Colonic mucosa (tissue), 4 donors: ENCODE results near the gene DBH. TPM values are rescaled to one million over a fixed set of nuclear protein-coding genes. Genes with fewer than 3 reads are reported as not detected.

Source experiments
- DNase-seq: peaks from one replicate; pipeline ENCODE4 v3.0.0-alpha.2; 2020
- H3K27ac ChIP-seq: fragments of 200-600 bp; one replicate; pipeline ENCODE4 v1.8.0; 2021
- H3K27me3 ChIP-seq: fragments of 200-600 bp; one replicate; pipeline ENCODE4 v1.8.0; 2021
- H3K36me3 ChIP-seq: fragments of 200-600 bp; one replicate; pipeline ENCODE4 v1.8.0; 2021
- H3K4me1 ChIP-seq: fragments of 200-600 bp; one replicate; pipeline ENCODE4 v1.8.0; 2021; ENCODE audit warnings: mild to moderate bottlenecking
- H3K4me3 ChIP-seq: fragments of 200-600 bp; one replicate; pipeline ENCODE4 v1.8.0; 2021
- H3K9ac ChIP-seq, 2 donors: one replicate each; pipeline ENCODE4 v1.7.0; 2013; ENCODE audit warnings: control low read depth in 2 of 2, low read depth in 2 of 2, low read length in 2 of 2
- H3K9me3 ChIP-seq: fragments of 200-600 bp; one replicate; pipeline ENCODE4 v1.8.0; 2021
- intact Hi-C: fragments of 100-400 bp; cut with DNase I; formaldehyde crosslinking; loops from one replicate; pipeline ENCODE4 v1.14.1; 2022
- total RNA-seq, 2 donors: library from RNA; stranded (reverse); fragmentation: NEBNext Ultra II Directional in 1 of 2; extraction: Animal tissue kit (Norgen Biotek cat#: 25700) in 1 of 2; gene quantifications; one replicate each; pipeline ENCODE4 v1.2.1, GENCODE V29; 2021
- TF ChIP-seq, protein P1 (sequence below): fragments of 200-600 bp; IDR thresholded peaks from one replicate; pipeline ENCODE4 v1.8.0; 2022; ENCODE audit warnings: antibody characterized with exemption, mild to moderate bottlenecking
- donor health status: healthy.
- donor health status: DM: no; HTN: no; CAD: no.
- donor health status: DM: no; HTN: no; CAD: no.

Gene DBH
- total RNA-seq, 2 donors from 2014 or later: not detected

- Histone ChIP-seq H3K36me3 (no peaks in the 10 kb centered on the region), H3K9me3 (no peaks in the 10 kb centered on the region), H3K27me3 (peaks cover 11% of the 10 kb centered on the region), H3K27ac (no peak overlapping the region), H3K9ac (no peak overlapping the region), H3K4me3 (no peak overlapping the region), H3K4me1 (no peaks in the 10 kb centered on the region)
- TF ChIP-seq, protein P1, sequence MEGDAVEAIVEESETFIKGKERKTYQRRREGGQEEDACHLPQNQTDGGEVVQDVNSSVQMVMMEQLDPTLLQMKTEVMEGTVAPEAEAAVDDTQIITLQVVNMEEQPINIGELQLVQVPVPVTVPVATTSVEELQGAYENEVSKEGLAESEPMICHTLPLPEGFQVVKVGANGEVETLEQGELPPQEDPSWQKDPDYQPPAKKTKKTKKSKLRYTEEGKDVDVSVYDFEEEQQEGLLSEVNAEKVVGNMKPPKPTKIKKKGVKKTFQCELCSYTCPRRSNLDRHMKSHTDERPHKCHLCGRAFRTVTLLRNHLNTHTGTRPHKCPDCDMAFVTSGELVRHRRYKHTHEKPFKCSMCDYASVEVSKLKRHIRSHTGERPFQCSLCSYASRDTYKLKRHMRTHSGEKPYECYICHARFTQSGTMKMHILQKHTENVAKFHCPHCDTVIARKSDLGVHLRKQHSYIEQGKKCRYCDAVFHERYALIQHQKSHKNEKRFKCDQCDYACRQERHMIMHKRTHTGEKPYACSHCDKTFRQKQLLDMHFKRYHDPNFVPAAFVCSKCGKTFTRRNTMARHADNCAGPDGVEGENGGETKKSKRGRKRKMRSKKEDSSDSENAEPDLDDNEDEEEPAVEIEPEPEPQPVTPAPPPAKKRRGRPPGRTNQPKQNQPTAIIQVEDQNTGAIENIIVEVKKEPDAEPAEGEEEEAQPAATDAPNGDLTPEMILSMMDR: no peak
- intact Hi-C loops: no loop called here
- DNase-seq: no peak
Observed at GRCh38 chr9:133608382-133608781, 27.8 kb upstream of the DBH start.

DNA sequence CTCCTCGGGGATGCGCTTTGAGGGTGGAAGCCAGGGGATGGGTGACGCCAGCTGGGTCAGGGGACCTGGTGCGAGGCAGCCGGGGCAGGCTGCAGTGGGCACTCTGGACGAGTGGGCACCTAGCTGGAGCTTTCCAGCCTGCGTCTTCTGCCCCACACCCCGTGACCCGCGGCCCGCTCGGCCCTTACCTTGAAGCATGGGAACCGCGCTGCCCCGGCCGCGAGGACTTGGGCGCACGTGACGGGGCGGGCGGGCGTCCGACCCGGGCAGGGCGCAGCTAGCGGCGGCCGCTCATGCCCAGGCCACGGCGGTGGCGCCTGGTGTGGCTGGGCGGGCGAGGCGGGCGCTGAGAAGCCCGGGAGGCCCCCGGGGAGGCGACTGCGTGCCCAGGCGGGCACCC, 27.3 kb upstream of the DBH start:
- TF ChIP-seq, protein P1: no peak
- no peaks in the 10 kb centered on the region for H3K4me1 ChIP-seq
- H3K27me3 ChIP-seq: peaks cover 11% of the 10 kb centered on the region
- H3K36me3 ChIP-seq: no peaks in the 10 kb centered on the region
- no peak overlapping the region for H3K9ac ChIP-seq
- H3K4me3 ChIP-seq: no peak overlapping the region
- H3K9me3 ChIP-seq: no peaks in the 10 kb centered on the region
- no peak for DNase-seq
- H3K27ac ChIP-seq: no peak overlapping the region
- intact Hi-C loops: no loop called here

DNA sequence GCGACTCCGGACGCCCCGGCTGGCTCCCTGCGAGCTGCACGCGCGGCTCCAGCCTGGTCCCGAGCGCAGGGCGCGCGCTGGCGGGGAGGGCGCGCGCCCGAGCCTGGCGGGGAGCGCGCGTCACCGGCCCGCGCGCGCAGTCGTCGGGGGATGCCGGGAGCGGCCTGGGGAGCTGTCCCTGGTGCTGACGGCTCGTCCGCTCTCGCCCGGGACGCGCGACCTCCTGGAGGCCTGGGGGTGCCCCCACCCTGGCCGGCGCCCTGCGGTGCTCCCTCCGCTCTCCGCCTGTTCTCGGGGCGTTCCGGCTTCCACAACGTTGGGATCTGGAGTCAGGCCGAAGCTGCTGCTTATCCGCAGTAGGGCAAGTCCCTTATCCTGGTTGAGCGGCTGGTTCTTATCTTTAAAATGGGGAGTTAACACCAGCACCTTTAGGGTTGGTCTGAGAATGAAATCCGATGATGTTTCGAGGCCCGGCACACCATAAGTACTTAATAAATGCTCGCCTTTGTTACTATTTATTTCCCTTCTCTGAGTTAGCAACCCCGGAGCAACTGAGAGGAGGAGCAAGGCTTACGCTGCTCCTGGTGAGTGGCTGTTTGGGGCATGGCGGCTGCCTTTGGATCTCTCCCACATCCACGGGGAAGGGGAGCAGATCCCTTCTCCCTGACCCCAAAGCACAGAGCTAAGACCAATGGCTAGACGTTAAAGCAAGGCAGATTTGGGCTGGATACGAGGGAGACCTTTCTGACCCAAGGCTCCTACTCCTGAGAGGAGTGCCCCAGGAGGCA, 26.7 kb upstream of the DBH start, which contains the start of gene FAM163B:
TSS of gene FAM163B (minus strand) at position 79 of the 788 bp plus-strand sequence. CDS start 29,166 bp downstream, outside the sequence.
- Histone ChIP-seq H3K4me3 (no peak within 1 kb of the TSS), H3K36me3 (no peaks in the 10 kb centered on the region), H3K27ac (no peak within 1 kb of the TSS), H3K27me3 (peaks cover 11% of the 10 kb centered on the region), H3K9ac (no peak within 1 kb of the TSS), H3K9me3 (no peaks in the 10 kb centered on the region), H3K4me1 (no peaks in the 10 kb centered on the region)
- DNase-seq: no peak
- intact Hi-C loops: no loop called here
- TF ChIP-seq, protein P1: no peak

GRCh38 chr9:133610845-133611244, 25.3 kb upstream of the DBH start:
- no peak overlapping the region for H3K9ac ChIP-seq
- H3K27ac ChIP-seq: no peak overlapping the region
- H3K4me1 ChIP-seq: no peaks in the 10 kb centered on the region
- no peak for DNase-seq
- TF ChIP-seq, protein P1: no peak
- intact Hi-C loops: no loop called here
- peaks cover 11% of the 10 kb centered on the region for H3K27me3 ChIP-seq
- H3K4me3 ChIP-seq: no peak overlapping the region
- no peaks in the 10 kb centered on the region for H3K36me3 ChIP-seq
- H3K9me3 ChIP-seq: no peaks in the 10 kb centered on the region

DNA sequence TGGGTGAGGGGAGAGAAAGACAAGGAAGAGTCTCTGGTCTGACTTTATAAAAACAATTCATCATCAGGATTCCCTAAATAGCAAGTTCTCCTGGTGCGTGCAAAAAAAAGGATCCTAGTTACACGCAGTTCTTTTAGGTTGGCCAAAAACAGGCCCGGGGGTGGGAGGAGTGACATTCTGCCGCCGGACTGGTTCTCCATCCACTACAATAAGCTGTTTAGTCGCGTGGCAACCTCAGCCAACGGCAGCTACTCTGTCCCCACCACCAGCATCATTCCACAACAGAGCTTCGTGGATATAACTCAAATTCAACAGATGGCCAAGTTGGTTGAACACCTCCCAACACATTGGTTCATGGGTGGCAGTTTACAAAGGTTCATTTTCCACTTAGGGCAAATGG, 24.1 kb upstream of the DBH start:
- DNase-seq: no peak
- H3K4me1 ChIP-seq: no peaks in the 10 kb centered on the region
- H3K9ac ChIP-seq: no peak overlapping the region
- H3K4me3 ChIP-seq: no peak overlapping the region
- intact Hi-C loops: no loop called here
- H3K9me3 ChIP-seq: no peaks in the 10 kb centered on the region
- H3K27ac ChIP-seq: no peak overlapping the region
- H3K36me3 ChIP-seq: no peaks in the 10 kb centered on the region
- TF ChIP-seq, protein P1: no peak
- peaks cover 11% of the 10 kb centered on the region for H3K27me3 ChIP-seq
